ENCODE measurements around the gene MLXIPL.

DNA sequence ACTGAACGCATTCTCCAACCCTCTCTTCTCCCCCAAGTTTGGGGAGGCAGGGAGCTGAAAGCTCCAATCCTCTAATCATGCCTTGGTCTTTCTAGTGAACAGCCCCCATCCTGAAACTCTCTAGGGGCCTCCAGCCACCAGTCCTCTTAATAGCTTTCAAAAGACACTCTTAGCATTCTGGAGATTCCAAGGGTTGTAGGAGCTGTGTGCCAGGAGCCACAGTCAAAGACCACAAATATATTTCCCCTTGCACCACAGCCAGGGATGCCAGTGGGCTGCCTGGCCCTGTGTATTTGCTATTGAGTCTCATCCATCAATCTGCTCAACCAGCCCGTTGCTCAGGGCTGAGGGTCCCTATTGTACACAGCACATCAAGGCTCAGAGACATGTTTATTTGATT is 18.5 kb upstream of the MLXIPL start:
- TF ChIP-seq, protein P1, sequence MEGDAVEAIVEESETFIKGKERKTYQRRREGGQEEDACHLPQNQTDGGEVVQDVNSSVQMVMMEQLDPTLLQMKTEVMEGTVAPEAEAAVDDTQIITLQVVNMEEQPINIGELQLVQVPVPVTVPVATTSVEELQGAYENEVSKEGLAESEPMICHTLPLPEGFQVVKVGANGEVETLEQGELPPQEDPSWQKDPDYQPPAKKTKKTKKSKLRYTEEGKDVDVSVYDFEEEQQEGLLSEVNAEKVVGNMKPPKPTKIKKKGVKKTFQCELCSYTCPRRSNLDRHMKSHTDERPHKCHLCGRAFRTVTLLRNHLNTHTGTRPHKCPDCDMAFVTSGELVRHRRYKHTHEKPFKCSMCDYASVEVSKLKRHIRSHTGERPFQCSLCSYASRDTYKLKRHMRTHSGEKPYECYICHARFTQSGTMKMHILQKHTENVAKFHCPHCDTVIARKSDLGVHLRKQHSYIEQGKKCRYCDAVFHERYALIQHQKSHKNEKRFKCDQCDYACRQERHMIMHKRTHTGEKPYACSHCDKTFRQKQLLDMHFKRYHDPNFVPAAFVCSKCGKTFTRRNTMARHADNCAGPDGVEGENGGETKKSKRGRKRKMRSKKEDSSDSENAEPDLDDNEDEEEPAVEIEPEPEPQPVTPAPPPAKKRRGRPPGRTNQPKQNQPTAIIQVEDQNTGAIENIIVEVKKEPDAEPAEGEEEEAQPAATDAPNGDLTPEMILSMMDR (IDR thresholded peaks at IDR 0.05) = no peak
- TF ChIP-seq POLR2A (IDR thresholded peaks at IDR 0.05) = no peak
